Lung (tissue), 12 donors: Measurements from ENCODE around the gene CEMP1. TPM values are rescaled to one million over a fixed set of nuclear protein-coding genes. Genes with fewer than 3 reads are reported as not detected.
A peak's percentile ranks its signal among the peaks of the same experiment; 100 is the strongest.

Experiments
- ATAC-seq: fragments of 200-7000 bp; cut with Tn5 transposase; one replicate; pipeline ENCODE4 v1.9.1; 2020; ENCODE audit warnings: moderate number of reproducible peaks; ENCODE audit not compliant: insufficient read depth, low FRiP score
- DNase-seq, 3 donors: peaks; one replicate each; pipeline ENCODE4 v3.0.0-alpha.2; 2013 to 2017
- H3K27ac ChIP-seq, 2 donors: one replicate each; pipeline ENCODE4 v1.5.1; 2013; ENCODE audit warnings: mild to moderate bottlenecking in 2 of 2, moderate library complexity in 2 of 2, control low read depth in 1 of 2, inconsistent platforms in 1 of 2, low read depth in 1 of 2, low read length in 1 of 2
- H3K27me3 ChIP-seq, 3 donors: one replicate each; pipeline ENCODE4 v1.5.1; 2013; ENCODE audit warnings: low read length in 2 of 3; ENCODE audit not compliant: control insufficient read depth in 3 of 3, insufficient read depth in 3 of 3
- H3K36me3 ChIP-seq, 4 donors: one replicate each; pipeline ENCODE4 v1.5.1; 2013; ENCODE audit warnings: low read length in 4 of 4, mild to moderate bottlenecking in 1 of 4, moderate library complexity in 1 of 4; ENCODE audit not compliant: control insufficient read depth in 4 of 4, insufficient read depth in 4 of 4
- H3K4me1 ChIP-seq, 5 donors: one replicate each; pipeline ENCODE4 v1.5.1; 2013; ENCODE audit warnings: low read length in 5 of 5, mild to moderate bottlenecking in 2 of 5, moderate library complexity in 1 of 5; ENCODE audit not compliant: control insufficient read depth in 5 of 5, insufficient read depth in 5 of 5
- H3K4me3 ChIP-seq: one replicate; pipeline ENCODE4 v1.5.1; 2013; ENCODE audit warnings: mild to moderate bottlenecking, control low read depth, moderate library complexity
- H3K9ac ChIP-seq, 2 donors: one replicate each; pipeline ENCODE4 v1.5.1; 2013; ENCODE audit warnings: low read length in 2 of 2, control low read depth in 1 of 2; ENCODE audit not compliant: insufficient read depth in 1 of 2
- H3K9me3 ChIP-seq, 4 donors: one replicate each; pipeline ENCODE4 v1.5.1; 2013; ENCODE audit warnings: low read length in 3 of 4, mild to moderate bottlenecking in 1 of 4, moderate library complexity in 1 of 4; ENCODE audit not compliant: control insufficient read depth in 4 of 4, insufficient read depth in 3 of 4
- WGBS, 2 donors: extraction: QIAGEN DNeasy Blood & Tissue Kit; methylation state at CpG; one replicate each; pipeline ENCODE4 v1.1.7; 2013; 5-methylcytosine and 5-hydroxymethylcytosine counted together
- polyA plus RNA-seq, 2 donors: library from polyadenylated mRNA; stranded (reverse); fragments of 200-250 nt; gene quantifications; one replicate each; pipeline ENCODE4 v1.2.1, GENCODE V29; 2013
- total RNA-seq, 2 donors: library from RNA; depleted of rRNA in 1 of 2; stranded (reverse); fragments of >200 nt in 1 of 2; gene quantifications; one replicate each; pipeline ENCODE4 v1.2.1, GENCODE V29; 2014 to 2021
- TF ChIP-seq, protein P1 (sequence below): IDR thresholded peaks from 2 replicates; pipeline ENCODE4 v1.5.1; 2012; ENCODE audit warnings: mild to moderate bottlenecking; ENCODE audit errors: control extremely low read depth, extremely low read depth
- donor health status: control.
- donor health status: control.
- donor health status: Bipolar disorder and iron deficiency.
- donor health status: healthy.
- donor health status: DM: yes; HTN: yes; CAD: no.

The CEMP1 gene
- total and polyA plus RNA-seq, 4 donors: 0.65 to 2.1 (median 1.4) TPM

DNA sequence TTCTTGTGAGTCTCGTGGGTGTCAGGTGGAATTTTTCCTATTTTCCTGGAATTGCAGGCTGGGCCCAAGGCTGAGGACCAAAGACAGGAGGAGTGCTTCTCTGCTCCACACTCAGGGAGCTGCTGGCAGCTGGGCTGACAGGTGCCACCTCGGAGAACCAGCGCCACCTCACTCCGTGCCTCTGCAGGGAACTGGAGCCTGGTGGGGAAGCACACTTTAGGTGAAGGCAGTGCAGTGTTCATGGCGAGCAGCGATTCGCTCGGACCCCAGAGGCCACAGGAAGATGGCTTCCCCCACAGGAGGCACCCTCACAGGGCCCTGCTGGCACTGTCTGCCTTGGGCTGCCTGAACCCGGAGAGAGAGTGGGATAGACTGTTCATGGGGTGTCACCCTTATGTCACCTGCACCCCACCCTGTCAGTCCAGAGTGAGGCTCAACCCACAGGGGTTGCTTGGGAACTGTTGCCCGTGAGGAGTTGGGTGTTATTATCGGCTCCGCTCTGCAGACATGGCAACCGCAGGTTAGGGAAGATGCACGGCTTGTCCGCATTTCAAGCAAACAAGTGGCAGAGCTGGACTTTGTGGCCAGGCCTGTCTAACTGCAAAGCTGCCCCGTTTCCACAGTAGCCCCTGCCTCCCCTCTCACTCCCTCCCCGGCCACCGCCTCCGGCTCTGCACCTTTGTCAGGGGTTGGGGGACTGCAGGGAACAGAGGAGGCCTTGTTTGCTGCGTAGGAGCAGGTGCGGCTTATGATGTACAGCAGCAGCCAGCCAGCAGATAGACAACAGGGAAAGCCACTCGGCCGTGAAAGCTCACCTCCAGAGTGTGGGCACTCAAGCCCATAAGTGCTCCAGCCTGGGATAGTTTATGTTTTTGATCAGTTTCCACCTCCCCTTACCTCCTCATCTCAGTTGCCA is 40.8 kb downstream of the CEMP1 start:
- peak in 2 of 3 donors; percentile 47 to 60 for DNase-seq
- no peak for ATAC-seq

DNA sequence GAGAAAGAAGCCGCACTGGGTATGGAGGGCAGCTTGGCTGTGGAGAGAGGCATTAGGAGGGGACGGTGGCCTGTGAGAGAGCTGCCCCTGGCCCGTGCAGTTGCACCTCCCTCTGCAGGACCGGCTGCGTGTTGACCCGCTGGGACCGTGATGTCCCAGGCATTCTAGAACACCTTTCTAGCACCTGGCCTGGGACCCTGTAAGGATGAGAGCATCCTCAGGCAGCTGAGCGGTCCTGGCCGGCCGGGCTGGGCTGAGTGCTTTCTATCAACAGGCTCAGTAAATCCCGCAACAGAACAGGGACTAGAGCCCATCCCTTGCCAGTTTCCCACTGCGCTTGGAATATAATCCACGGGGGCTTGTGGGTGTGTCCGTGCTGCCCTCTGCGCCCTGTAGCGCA is 41.6 kb downstream of the CEMP1 start:
- peaks cover 0 to 6% (median 2%) of the 10 kb centered on the region in 4 donors for H3K36me3 ChIP-seq
- 96 to 97% methylated on average over 16 of the region's 16 CpGs for WGBS, 2 donors
- TF ChIP-seq, protein P1, sequence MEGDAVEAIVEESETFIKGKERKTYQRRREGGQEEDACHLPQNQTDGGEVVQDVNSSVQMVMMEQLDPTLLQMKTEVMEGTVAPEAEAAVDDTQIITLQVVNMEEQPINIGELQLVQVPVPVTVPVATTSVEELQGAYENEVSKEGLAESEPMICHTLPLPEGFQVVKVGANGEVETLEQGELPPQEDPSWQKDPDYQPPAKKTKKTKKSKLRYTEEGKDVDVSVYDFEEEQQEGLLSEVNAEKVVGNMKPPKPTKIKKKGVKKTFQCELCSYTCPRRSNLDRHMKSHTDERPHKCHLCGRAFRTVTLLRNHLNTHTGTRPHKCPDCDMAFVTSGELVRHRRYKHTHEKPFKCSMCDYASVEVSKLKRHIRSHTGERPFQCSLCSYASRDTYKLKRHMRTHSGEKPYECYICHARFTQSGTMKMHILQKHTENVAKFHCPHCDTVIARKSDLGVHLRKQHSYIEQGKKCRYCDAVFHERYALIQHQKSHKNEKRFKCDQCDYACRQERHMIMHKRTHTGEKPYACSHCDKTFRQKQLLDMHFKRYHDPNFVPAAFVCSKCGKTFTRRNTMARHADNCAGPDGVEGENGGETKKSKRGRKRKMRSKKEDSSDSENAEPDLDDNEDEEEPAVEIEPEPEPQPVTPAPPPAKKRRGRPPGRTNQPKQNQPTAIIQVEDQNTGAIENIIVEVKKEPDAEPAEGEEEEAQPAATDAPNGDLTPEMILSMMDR: no peak
- no peaks in the 10 kb centered on the region for H3K9me3 ChIP-seq
- H3K4me1 ChIP-seq: peaks cover 0 to 26% (median 4%) of the 10 kb centered on the region in 5 donors
- DNase-seq (no peak), ATAC-seq (no peak)
- no peak overlapping the region for H3K4me3 ChIP-seq
- H3K27ac ChIP-seq: no peak overlapping the region
- H3K27me3 ChIP-seq: no peaks in the 10 kb centered on the region
- no peak overlapping the region for H3K9ac ChIP-seq

More for the DNA sequence above, 40.8 kb downstream of the CEMP1 start:
- WGBS, 2 donors: 90 to 91% methylated on average over 23 of the region's 23 CpGs
- Histone ChIP-seq H3K9ac (no peak overlapping the region), H3K4me3 (no peak overlapping the region), H3K27me3 (no peaks in the 10 kb centered on the region), H3K9me3 (no peaks in the 10 kb centered on the region), H3K4me1 (peaks cover 0 to 18% (median 0%) of the 10 kb centered on the region in 5 donors), H3K27ac (no peak overlapping the region), H3K36me3 (peaks cover 0 to 6% (median 2%) of the 10 kb centered on the region in 4 donors)
- TF ChIP-seq, protein P1: no peak

DNA sequence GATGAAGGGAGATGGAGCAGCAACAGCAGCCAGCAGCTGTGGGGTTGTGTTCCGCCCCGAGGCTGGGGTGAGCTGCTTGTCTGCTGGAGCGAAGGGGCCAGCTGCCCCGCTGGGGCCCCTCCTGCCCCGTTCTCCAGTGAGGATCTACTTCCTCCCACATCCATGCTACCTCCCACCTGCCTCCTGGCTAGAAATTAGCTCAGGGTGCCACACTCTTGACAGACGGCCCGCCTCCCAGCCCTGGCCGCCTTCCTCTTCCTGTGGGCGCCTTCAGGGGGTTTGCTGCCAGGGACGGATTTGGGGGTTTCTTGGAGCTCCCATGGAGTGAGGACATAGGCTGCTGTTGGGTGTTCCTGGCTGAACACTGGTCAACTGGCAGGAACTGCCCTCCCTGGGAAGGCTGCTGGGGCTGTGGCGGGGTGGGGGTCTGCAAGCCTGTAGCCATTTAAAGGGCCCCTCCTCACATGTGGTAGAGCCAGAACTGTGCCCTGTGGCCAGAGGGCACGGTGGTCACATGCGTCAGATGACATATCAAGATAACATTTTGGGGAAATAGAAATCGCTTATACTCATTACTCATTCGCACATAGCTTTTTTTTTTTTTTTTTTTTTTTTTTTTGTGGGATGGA is 43.2 kb downstream of the CEMP1 start:
- TF ChIP-seq, protein P1: no peak
- Histone ChIP-seq H3K36me3 (peaks cover 0 to 4% (median 0%) of the 10 kb centered on the region in 4 donors), H3K27me3 (no peaks in the 10 kb centered on the region), H3K9ac (no peak overlapping the region), H3K4me1 (peaks cover 0 to 41% (median 9%) of the 10 kb centered on the region in 5 donors), H3K27ac (peak overlapping the region in 1 of 2 donors; percentile 15), H3K9me3 (no peaks in the 10 kb centered on the region), H3K4me3 (no peak overlapping the region)
- ATAC-seq: no peak
- WGBS, 2 donors: 33 to 70% methylated on average over 15 of the region's 15 CpGs
- DNase-seq: no peak
